GM21717 (cell line): ENCODE measurements around the gene P2RY8.

Source experiments
- ATAC-seq: cut with Tn5 transposase; IDR thresholded peaks from one replicate; pipeline ENCODE4 v1.9.1; 2021; ENCODE audit warnings: mild to moderate bottlenecking, moderate library complexity; ENCODE audit not compliant: unreplicated experiment

The P2RY8 gene

GRCh38 chrX:1420371-1420770 lies 116.6 kb downstream of the P2RY8 start:
- ATAC-seq: no peak

GRCh38 chrX:1419545-1420355 lies 117.2 kb downstream of the P2RY8 start:
- no peak for ATAC-seq

- ATAC-seq: no peak
Measured at GRCh38 chrX:1418901-1419544, 118.0 kb downstream of the P2RY8 start.

GRCh38 chrX:1417921-1418771 lies 118.8 kb downstream of the P2RY8 start:
- no peak for ATAC-seq

GRCh38 chrX:1416965-1417760 lies 119.8 kb downstream of the P2RY8 start:
- ATAC-seq: no peak

- ATAC-seq: no peak
Measured at GRCh38 chrX:1416327-1416784, 120.6 kb downstream of the P2RY8 start.
